Parathyroid adenoma (tissue), 2 donors: ENCODE results near the gene SAMD5.

Experiments used
- H2AFZ ChIP-seq: fragments of 300-600 bp; sonication (generic); one replicate; pipeline ENCODE4 v1.7.0; 2017; ENCODE audit warnings: antibody characterized with exemption, mild to moderate bottlenecking
- H3K27ac ChIP-seq: fragments of 300-600 bp; sonication (generic); one replicate; pipeline ENCODE4 v1.7.0; 2017
- H3K27me3 ChIP-seq: fragments of 300-600 bp; sonication (generic); one replicate; pipeline ENCODE4 v1.7.0; 2017; ENCODE audit warnings: low read length; ENCODE audit not compliant: control insufficient read depth, insufficient read depth
- H3K36me3 ChIP-seq: fragments of 300-600 bp; sonication (generic); one replicate; pipeline ENCODE4 v1.7.0; 2017; ENCODE audit warnings: low read length; ENCODE audit not compliant: control insufficient read depth, insufficient read depth
- H3K4me1 ChIP-seq: fragments of 300-600 bp; sonication (generic); one replicate; pipeline ENCODE4 v1.7.0; 2017; ENCODE audit warnings: control low read depth
- H3K4me2 ChIP-seq: fragments of 300-600 bp; sonication (generic); one replicate; pipeline ENCODE4 v1.7.0; 2017; ENCODE audit warnings: low read length
- H3K4me3 ChIP-seq: fragments of 300-600 bp; sonication (generic); one replicate; pipeline ENCODE4 v1.7.0; 2017; ENCODE audit warnings: low read depth, low read length
- H3K79me2 ChIP-seq: fragments of 300-600 bp; sonication (generic); one replicate; pipeline ENCODE4 v1.7.0; 2017; ENCODE audit warnings: control low read depth
- H3K9ac ChIP-seq: fragments of 300-600 bp; sonication (generic); one replicate; pipeline ENCODE4 v1.7.0; 2017; ENCODE audit warnings: mild to moderate bottlenecking
- H3K9me3 ChIP-seq: fragments of 300-600 bp; sonication (generic); one replicate; pipeline ENCODE4 v1.7.0; 2017; ENCODE audit warnings: low read length; ENCODE audit not compliant: control insufficient read depth
- TF ChIP-seq, protein P1 (sequence below): fragments of 300-600 bp; sonication (generic); IDR thresholded peaks from one replicate; pipeline ENCODE4 v1.7.0; 2017; ENCODE audit warnings: antibody characterized with exemption, mild to moderate bottlenecking
- donor health status: primary hyperparathyroidism.

The SAMD5 gene

DNA sequence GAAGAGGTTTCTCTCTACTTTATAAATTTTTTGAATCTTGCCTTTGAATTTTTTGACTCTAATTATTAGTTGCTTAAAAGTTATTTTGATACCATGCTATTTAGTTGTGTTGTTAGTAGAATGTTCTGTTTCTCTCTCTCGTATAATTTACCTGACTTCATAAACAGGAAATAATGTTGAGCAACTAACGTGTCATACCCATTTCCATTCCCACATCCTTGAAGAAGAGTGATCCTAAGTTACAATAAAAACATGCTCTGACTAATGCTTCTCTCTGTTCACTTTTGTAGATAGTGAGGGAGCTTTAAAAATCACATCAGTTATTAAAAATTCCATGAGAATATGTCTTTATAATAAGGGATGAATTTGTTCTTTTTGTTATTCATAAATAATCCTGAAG, 69.7 kb downstream of the SAMD5 start:
- Histone ChIP-seq H3K36me3 (no peaks in the 10 kb centered on the region), H3K9me3 (no peaks in the 10 kb centered on the region), H2AFZ (no peak overlapping the region), H3K4me3 (no peak overlapping the region), H3K4me1 (no peaks in the 10 kb centered on the region), H3K4me2 (no peak overlapping the region), H3K27ac (no peak overlapping the region), H3K79me2 (no peaks in the 10 kb centered on the region), H3K9ac (no peak overlapping the region), H3K27me3 (no peaks in the 10 kb centered on the region)
- TF ChIP-seq, protein P1, sequence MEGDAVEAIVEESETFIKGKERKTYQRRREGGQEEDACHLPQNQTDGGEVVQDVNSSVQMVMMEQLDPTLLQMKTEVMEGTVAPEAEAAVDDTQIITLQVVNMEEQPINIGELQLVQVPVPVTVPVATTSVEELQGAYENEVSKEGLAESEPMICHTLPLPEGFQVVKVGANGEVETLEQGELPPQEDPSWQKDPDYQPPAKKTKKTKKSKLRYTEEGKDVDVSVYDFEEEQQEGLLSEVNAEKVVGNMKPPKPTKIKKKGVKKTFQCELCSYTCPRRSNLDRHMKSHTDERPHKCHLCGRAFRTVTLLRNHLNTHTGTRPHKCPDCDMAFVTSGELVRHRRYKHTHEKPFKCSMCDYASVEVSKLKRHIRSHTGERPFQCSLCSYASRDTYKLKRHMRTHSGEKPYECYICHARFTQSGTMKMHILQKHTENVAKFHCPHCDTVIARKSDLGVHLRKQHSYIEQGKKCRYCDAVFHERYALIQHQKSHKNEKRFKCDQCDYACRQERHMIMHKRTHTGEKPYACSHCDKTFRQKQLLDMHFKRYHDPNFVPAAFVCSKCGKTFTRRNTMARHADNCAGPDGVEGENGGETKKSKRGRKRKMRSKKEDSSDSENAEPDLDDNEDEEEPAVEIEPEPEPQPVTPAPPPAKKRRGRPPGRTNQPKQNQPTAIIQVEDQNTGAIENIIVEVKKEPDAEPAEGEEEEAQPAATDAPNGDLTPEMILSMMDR, result no peak

DNA sequence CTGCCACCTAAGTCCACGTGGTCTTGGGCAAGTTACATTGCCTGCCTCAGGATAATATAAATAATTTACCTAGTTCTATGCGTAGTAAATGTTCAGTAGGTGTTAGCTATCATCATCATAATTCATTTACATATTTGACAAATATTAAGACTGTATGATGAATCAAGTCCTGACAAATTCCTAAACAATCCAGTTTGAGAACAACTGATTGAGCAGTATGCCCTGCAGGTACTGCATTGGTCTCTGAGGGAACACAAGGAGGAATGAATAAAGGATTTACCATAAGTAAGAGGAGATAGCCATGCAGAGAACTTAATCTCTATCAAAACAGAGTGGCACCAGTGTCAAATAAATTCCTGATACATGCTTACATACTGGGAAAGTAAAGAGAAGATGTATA, 70.4 kb downstream of the SAMD5 start:
- Histone ChIP-seq H3K27ac (no peak overlapping the region), H3K4me2 (no peak overlapping the region), H3K4me1 (no peaks in the 10 kb centered on the region), H3K4me3 (no peak overlapping the region), H3K9me3 (no peaks in the 10 kb centered on the region), H3K27me3 (no peaks in the 10 kb centered on the region), H3K36me3 (no peaks in the 10 kb centered on the region), H3K79me2 (no peaks in the 10 kb centered on the region), H3K9ac (no peak overlapping the region), H2AFZ (no peak overlapping the region)
- TF ChIP-seq, protein P1, result no peak

DNA sequence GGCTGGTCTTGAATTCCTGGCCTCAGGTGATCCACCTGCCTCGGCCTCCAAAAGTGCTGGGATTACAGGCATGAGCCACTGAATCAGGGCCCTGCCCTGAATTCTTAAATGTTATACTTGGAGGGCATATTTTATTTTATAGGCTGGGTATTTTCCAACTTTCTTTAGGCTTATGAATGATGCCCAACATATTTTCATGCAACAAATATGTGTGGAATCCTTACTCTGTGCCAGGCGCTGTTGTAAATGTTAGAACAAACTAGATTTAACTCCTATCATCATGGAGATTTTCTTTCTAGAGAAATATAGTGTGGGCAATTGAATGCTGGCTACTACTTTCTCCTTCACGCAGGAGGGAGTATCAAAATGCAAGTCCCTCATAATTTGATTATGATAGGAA, 71.2 kb downstream of the SAMD5 start:
- Histone ChIP-seq H3K27me3 (no peaks in the 10 kb centered on the region), H3K4me1 (no peaks in the 10 kb centered on the region), H3K4me2 (no peak overlapping the region), H3K9ac (no peak overlapping the region), H3K9me3 (no peaks in the 10 kb centered on the region), H3K27ac (no peak overlapping the region), H3K36me3 (no peaks in the 10 kb centered on the region), H3K79me2 (no peaks in the 10 kb centered on the region), H3K4me3 (no peak overlapping the region), H2AFZ (no peak overlapping the region)
- TF ChIP-seq, protein P1, result no peak

DNA sequence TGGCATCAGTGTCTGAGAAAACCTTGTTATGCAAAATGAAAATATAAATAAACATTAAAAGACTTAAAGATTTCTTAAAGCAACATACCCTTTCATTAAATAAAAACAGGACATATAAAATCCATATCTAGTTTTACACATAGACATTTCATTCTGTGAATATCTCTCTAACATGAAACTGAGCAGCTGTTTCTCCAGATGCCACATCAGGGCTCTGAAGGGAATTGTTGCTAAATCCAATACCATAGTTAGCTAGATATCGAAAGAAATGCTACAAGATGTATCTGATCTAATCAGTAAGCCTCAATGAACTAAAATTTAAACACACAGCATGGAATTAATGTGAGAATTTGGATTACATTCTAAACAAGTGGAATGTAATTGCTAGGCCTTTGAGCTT, 74.5 kb downstream of the SAMD5 start:
- Histone ChIP-seq H3K36me3 (no peaks in the 10 kb centered on the region), H3K4me1 (no peaks in the 10 kb centered on the region), H3K79me2 (no peaks in the 10 kb centered on the region), H3K9ac (no peak overlapping the region), H3K9me3 (no peaks in the 10 kb centered on the region), H3K4me2 (no peak overlapping the region), H2AFZ (no peak overlapping the region), H3K27ac (no peak overlapping the region), H3K4me3 (no peak overlapping the region), H3K27me3 (no peaks in the 10 kb centered on the region)
- TF ChIP-seq, protein P1, result no peak

DNA sequence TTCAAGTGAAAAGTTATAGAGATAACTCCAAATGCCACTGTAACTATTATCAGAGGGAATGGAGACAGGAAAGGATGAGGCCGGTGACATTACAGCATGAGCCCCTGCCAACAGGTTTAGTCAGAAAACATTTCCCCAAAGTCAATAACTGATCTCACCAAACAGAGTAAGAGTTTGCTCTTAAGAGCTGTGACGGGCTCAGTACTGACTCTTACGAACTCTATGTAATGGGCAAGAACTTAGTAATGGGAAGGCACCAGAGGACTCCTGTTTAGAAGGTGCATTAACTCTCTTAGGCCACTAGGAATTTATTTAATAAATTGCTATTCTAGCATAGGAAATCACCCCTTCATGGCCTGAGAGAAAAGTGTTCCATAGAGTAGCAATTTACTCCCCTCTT, 76.8 kb downstream of the SAMD5 start:
- Histone ChIP-seq H3K4me1 (no peaks in the 10 kb centered on the region), H3K27ac (no peak overlapping the region), H3K36me3 (no peaks in the 10 kb centered on the region), H3K4me2 (no peak overlapping the region), H3K9ac (no peak overlapping the region), H3K79me2 (no peaks in the 10 kb centered on the region), H3K4me3 (no peak overlapping the region), H2AFZ (no peak overlapping the region), H3K9me3 (no peaks in the 10 kb centered on the region), H3K27me3 (no peaks in the 10 kb centered on the region)
- TF ChIP-seq, protein P1, result no peak
